Measurements from ENCODE around the gene TMEM62.

- TF ChIP-seq CTCF (IDR thresholded peaks at IDR 0.05; ENCODE audit: insufficient read depth, low read length) (no peak), POLR2AphosphoS5 (IDR thresholded peaks at IDR 0.05; ENCODE audit: low read depth) (no peak), REST (IDR thresholded peaks at IDR 0.05; ENCODE audit: insufficient replicate concordance, low read depth) (no peak), GABPA (IDR thresholded peaks at IDR 0.05; ENCODE audit: low read depth) (no peak), SPI1 (IDR thresholded peaks at IDR 0.05; ENCODE audit: borderline replicate concordance, low read depth) (no peak)
These were observed 76.9 kb downstream of the TMEM62 start for GRCh38 chr15:43210172-43210745.
